Skeletal muscle tissue (tissue), 4 donors: ENCODE data around the gene UGT1A4. TPM values are rescaled to one million over a fixed set of nuclear protein-coding genes. Genes with fewer than 3 reads are reported as not detected.
"Not testable (repeated sequence)": the region's sequence is repeated elsewhere in the genome, so short reads cannot be mapped to it uniquely, and the experiment has no call there.

Experiments used
- H3K27ac ChIP-seq: one replicate; pipeline ENCODE4 v1.7.0; 2013; ENCODE audit warnings: mild to moderate bottlenecking, low read depth, low read length, inconsistent platforms
- H3K27me3 ChIP-seq, 3 donors: one replicate each; pipeline ENCODE4 v1.7.0; 2013; ENCODE audit warnings: low read length in 3 of 3; ENCODE audit not compliant: control insufficient read depth in 3 of 3, insufficient read depth in 3 of 3
- H3K36me3 ChIP-seq, 3 donors: one replicate each; pipeline ENCODE4 v1.7.0; 2013; ENCODE audit warnings: low read length in 3 of 3; ENCODE audit not compliant: control insufficient read depth in 3 of 3, insufficient read depth in 3 of 3
- H3K4me1 ChIP-seq, 3 donors: one replicate each; pipeline ENCODE4 v1.7.0; 2013; ENCODE audit warnings: low read length in 3 of 3, mild to moderate bottlenecking in 3 of 3; ENCODE audit not compliant: control insufficient read depth in 3 of 3, insufficient read depth in 3 of 3
- H3K4me3 ChIP-seq, 3 donors: one replicate each; pipeline ENCODE4 v1.7.0; 2013; ENCODE audit warnings: low read length in 3 of 3
- H3K9ac ChIP-seq, 3 donors: one replicate each; pipeline ENCODE4 v1.7.0; 2013; ENCODE audit warnings: low read length in 3 of 3, mild to moderate bottlenecking in 3 of 3, moderate library complexity in 2 of 3, low read depth in 1 of 3
- H3K9me3 ChIP-seq, 3 donors: one replicate each; pipeline ENCODE4 v1.7.0; 2013; ENCODE audit warnings: low read length in 3 of 3; ENCODE audit not compliant: control insufficient read depth in 3 of 3
- total RNA-seq: library from RNA; depleted of rRNA; stranded (reverse); fragments of >200 nt; gene quantifications from one replicate; pipeline ENCODE4 v1.2.3, GENCODE V29; 2014
- donor health status: Osteomylitis.

Gene UGT1A4
- total RNA-seq, 1 donor from 2014 or later, result not detected

GRCh38 chr2:233698740-233699139 is 19.8 kb upstream of the UGT1A4 start:
- Histone ChIP-seq H3K9me3 (no peaks in the 10 kb centered on the region), H3K4me1 (no peaks in the 10 kb centered on the region), H3K27ac (no peak overlapping the region), H3K9ac (no peak overlapping the region), H3K27me3 (no peaks in the 10 kb centered on the region), H3K4me3 (no peak overlapping the region), H3K36me3 (no peaks in the 10 kb centered on the region)

DNA sequence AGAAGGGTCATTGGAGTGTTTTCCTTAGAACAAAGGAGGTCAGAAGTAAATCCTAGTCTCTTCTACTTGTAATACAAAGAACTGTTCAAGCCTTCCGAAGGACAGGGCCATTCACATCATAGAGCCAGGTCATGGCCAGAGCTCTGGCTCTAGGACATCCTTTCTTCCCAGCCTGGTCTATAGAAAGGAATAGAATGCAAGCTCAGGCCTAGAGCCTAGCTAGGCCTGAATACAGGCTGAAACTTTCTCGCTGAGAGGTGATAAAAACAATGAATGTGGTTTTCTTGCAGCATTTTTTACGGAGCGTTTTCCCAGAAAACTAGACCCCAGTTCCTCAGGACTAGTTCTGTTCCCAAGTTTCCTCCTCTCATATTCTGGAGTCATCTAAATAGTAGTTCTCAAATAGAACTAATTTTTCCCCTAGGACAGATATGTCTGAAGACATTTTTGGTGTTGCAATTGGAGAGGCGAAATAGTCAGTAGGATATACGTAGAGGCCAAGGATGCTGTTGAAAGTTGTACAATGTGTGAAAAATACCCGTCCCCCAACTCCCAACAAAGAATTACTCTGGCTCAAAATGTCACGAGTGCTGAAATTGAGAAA is 19.0 kb upstream of the UGT1A4 start:
- Histone ChIP-seq H3K4me1 (no peaks in the 10 kb centered on the region), H3K9me3 (no peaks in the 10 kb centered on the region), H3K27me3 (no peaks in the 10 kb centered on the region), H3K36me3 (no peaks in the 10 kb centered on the region), H3K27ac (no peak overlapping the region), H3K9ac (no peak overlapping the region), H3K4me3 (no peak overlapping the region)

- Histone ChIP-seq H3K27me3 (no peaks in the 10 kb centered on the region), H3K4me1 (no peaks in the 10 kb centered on the region), H3K9ac (no peak overlapping the region), H3K9me3 (no peaks in the 10 kb centered on the region), H3K4me3 (no peak overlapping the region), H3K27ac (no peak overlapping the region), H3K36me3 (no peaks in the 10 kb centered on the region)
Observed at GRCh38 chr2:233700028-233700635, 18.4 kb upstream of the UGT1A4 start.

GRCh38 chr2:233700842-233701241 is 17.7 kb upstream of the UGT1A4 start:
- not testable (repeated sequence) for H3K36me3 ChIP-seq, H3K4me3 ChIP-seq, H3K9ac ChIP-seq, H3K4me1 ChIP-seq, H3K27me3 ChIP-seq, H3K27ac ChIP-seq, H3K9me3 ChIP-seq

DNA sequence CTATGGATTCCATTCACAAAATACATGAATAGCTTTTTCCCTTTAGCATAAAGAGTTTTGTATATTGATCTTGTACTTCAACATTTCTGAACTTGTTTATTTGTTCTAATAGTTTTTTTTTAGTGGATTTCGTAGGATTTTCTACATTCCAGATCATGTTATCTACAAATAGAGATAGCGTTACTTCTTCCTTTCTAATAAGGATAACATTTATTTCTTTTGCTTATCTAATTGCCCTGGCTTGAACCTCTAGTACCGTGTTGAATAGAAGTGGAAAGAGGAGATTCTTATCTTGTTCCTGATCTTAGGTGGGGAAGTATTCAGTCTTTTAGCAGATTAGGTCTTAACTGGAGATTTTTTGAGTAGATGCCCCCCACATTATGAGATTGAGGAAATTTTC is 16.3 kb upstream of the UGT1A4 start:
- Histone ChIP-seq H3K9ac (no peak overlapping the region), H3K27me3 (no peaks in the 10 kb centered on the region), H3K36me3 (no peaks in the 10 kb centered on the region), H3K27ac (no peak overlapping the region), H3K4me3 (no peak overlapping the region), H3K9me3 (no peaks in the 10 kb centered on the region), H3K4me1 (no peaks in the 10 kb centered on the region)

DNA sequence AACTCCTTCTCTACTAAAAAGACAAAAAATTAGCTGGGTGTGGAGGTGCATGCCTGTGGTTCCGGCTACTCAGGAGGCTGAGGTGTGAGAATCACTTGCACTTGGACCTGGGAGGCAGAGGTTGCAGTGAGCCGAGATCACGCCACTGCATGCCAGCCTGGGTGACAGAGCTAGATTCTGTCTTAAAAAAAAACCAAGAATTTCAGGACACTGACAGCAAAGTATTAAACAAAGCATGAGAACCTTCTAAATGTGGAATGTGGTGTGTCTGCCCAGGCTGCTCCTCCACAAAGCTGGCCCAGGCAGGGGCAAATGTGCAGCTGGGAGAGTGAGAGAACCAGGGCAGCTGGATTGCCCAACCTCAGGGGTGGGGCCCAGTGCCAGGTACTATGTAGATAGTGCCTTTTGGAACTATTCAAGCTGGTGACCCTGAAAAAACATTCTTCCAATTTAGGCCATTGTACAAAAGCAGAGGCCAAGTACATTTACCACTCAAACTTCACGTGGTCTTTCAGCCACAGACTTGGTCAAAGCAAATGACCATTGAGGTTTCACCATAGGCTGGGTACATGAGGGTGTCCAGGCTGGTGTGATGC is 12.5 kb upstream of the UGT1A4 start:
- Histone ChIP-seq H3K4me1 (no peaks in the 10 kb centered on the region), H3K4me3 (no peak overlapping the region), H3K27ac (no peak overlapping the region), H3K27me3 (no peaks in the 10 kb centered on the region), H3K9me3 (no peaks in the 10 kb centered on the region), H3K9ac (no peak overlapping the region), H3K36me3 (no peaks in the 10 kb centered on the region)

GRCh38 chr2:233706720-233707119 is 11.8 kb upstream of the UGT1A4 start:
- no peak overlapping the region for H3K4me3 ChIP-seq
- no peaks in the 10 kb centered on the region for H3K4me1 ChIP-seq
- no peaks in the 10 kb centered on the region for H3K9me3 ChIP-seq
- H3K27ac ChIP-seq, result no peak overlapping the region
- no peak overlapping the region for H3K9ac ChIP-seq
- H3K27me3 ChIP-seq, result no peaks in the 10 kb centered on the region
- no peaks in the 10 kb centered on the region for H3K36me3 ChIP-seq

DNA sequence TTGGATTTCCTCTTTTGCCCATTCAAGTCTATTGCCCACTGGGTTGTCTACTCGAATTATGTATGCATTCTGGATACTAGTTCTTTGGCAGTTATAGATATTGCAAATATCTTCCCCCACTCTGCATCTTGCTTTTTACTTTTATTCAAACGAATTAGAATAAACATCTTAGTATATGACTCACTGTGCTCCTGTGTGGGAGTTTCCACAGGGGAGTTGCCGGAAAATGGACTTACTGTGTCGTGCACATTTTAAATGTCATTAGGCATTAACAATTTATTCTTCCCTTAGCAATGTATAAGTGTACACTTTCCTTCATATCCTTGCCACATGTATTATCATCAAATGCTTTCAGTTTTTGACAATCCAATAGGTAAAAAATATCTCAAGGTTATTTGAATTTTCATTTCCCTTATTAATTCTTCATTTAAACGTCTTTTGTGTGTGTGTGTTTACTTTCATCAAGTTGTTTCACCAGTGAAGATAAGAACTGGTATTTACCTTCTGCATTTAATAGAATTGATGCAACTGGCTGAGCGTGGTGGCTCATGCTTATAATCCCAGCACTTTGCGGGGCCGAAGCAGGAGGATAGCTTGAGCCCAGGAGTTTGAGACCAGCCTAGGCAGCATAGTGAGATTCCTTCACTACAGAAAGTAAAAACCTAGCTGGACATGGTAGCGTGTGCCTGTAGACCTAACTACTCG is 10.4 kb upstream of the UGT1A4 start:
- Histone ChIP-seq H3K27ac (no peak overlapping the region), H3K9ac (no peak overlapping the region), H3K4me3 (no peak overlapping the region), H3K27me3 (peaks cover 0 to 3% (median 0%) of the 10 kb centered on the region in 3 donors), H3K36me3 (no peaks in the 10 kb centered on the region), H3K9me3 (no peaks in the 10 kb centered on the region), H3K4me1 (no peaks in the 10 kb centered on the region)

GRCh38 chr2:233708942-233709341 is 9.6 kb upstream of the UGT1A4 start:
- H3K27ac ChIP-seq, result no peak overlapping the region
- H3K36me3 ChIP-seq, result no peaks in the 10 kb centered on the region
- H3K4me3 ChIP-seq, result no peak overlapping the region
- H3K27me3 ChIP-seq, result peaks cover 0 to 3% (median 0%) of the 10 kb centered on the region in 3 donors
- no peaks in the 10 kb centered on the region for H3K4me1 ChIP-seq
- no peak overlapping the region for H3K9ac ChIP-seq
- no peaks in the 10 kb centered on the region for H3K9me3 ChIP-seq
